Muscle of arm (tissue), 12 donors: ENCODE data around the gene TRIM2. TPM values are rescaled to one million over a fixed set of nuclear protein-coding genes. Genes with fewer than 3 reads are reported as not detected.
"Not testable (repeated sequence)": the region's sequence is repeated elsewhere in the genome, so short reads cannot be mapped to it uniquely, and the experiment has no call there.

Source experiments
- DNase-seq: peaks from one replicate; pipeline ENCODE4 v3.0.0-alpha.2; 2013
- polyA plus RNA-seq, 12 donors: library from polyadenylated mRNA; unstranded; fragments of 120-200 nt; gene quantifications; one replicate each; pipeline ENCODE4 v1.2.1, GENCODE V29; 2013; ENCODE audit not compliant: insufficient read length in 12 of 12

Gene TRIM2
- polyA plus RNA-seq, 12 donors: 18.1 to 46.5 (median 22.8) TPM; not detected in 1

- DNase-seq: no peak
Observed at GRCh38 chr4:153186046-153186728, 18.1 kb upstream of the TRIM2 start.

- DNase-seq: peak; percentile 74
Observed at GRCh38 chr4:153189016-153189801, 15.0 kb upstream of the TRIM2 start.

- no peak for DNase-seq
Observed at GRCh38 chr4:153191795-153192363, 12.4 kb upstream of the TRIM2 start.

- no peak for DNase-seq
Observed at GRCh38 chr4:153197301-153197700, 6.9 kb upstream of the TRIM2 start.

DNA sequence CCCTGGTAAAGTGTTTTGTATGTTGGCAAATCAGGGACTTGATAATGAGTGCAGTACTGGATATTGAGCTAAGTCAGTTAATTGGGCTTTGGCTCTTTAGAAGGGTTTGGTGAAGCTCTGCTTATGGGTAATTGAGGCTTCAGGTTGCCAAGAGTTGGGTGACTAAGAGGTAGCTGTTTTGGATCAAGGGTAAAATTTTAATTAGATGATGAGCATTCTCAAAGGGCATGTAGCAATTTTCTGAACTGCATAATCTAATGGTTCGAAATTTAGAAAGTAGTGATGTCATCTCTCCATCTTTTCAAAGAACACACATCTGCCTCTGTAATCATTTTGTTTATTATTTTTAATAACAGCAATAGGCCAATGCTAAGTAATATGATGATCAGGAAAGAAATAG, 5.5 kb upstream of the TRIM2 start:
- no peak for DNase-seq

- not testable (repeated sequence) for DNase-seq
Observed at GRCh38 chr4:153203746-153204145, 497 bp upstream of the TRIM2 start.

DNA sequence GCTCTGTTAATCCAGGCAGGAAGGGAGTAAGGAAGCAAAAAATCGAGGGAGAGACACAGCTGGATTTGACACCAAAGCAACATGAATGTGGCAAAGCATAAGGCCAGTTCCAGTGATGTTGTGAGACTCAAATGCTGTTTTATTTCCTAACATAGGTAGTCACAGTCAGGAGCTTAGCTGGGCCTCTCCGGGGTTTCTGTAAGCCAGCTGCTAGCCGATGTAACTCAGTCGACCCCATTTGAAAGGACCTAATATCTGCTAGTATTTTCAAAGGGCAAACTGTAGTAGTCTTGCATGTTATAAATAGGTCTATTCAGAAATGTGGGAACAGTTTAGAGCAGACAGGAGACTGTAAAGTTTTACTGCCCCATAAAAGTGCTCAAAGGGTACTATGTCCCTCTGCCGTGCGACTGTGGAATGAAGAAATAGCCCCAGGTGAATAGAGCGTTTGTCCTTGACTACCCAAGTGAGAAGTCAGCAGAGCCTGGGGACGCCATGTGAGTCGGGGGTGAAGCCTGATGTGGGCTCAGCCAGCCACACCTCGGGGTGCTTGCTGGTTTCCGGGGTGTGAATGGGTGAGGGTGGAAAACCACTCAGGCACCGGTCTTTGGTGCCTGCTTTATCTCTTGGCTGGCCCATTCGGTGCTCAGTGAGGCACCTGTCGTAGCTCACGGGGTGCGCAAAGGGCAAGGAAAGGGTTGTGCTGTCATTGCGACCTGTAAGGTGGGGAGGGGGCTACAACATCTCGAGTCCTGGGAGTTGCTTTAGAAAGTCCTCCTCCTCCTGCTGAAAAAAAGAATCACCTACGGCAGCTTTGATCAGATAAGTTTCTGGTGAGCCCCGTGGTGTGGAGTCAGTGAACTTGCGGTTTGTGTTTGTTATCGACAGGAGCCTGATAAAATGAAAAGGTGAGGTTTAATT, 745 bp downstream of the TRIM2 start:
- no peak for DNase-seq

DNA sequence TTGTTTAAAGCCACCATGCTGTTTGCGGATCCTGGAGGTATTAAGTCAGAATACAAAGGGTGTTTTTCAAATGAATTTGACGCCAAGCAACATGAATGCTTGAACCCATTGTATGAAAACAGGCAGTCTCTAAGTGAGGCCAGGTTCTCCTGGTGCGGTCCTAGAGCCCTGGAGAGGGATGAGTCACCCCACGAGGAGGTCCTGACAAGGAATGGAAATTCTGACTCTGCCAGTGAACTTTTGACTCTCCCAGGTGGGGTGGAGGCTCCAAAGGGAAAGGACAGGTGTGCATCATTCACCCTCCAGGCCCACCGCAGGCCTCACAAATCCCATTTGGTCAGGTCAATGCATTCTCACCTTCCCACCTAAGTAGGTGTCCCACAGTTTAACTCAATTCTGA, 1.5 kb downstream of the TRIM2 start:
- DNase-seq: no peak

DNA sequence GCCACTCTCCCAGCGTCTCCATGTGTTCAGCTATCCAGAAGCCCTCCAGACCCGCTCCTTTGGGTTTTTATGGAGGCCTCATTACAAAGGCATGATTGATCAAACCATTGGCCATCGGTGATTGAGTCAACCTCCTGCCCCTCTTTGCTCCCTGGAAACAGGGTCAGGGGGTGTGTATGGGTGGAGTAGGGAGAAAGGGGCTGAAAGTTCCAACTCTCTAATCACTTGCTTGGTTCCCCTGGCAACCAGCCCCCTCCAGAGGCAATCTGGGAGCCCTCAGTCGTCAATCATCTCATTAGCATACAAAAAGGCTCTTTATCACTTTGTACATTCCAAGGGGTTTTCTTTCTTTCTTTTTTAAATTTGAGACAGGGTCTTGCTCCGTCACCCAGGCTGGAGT, 2.3 kb downstream of the TRIM2 start:
- DNase-seq: no peak

DNA sequence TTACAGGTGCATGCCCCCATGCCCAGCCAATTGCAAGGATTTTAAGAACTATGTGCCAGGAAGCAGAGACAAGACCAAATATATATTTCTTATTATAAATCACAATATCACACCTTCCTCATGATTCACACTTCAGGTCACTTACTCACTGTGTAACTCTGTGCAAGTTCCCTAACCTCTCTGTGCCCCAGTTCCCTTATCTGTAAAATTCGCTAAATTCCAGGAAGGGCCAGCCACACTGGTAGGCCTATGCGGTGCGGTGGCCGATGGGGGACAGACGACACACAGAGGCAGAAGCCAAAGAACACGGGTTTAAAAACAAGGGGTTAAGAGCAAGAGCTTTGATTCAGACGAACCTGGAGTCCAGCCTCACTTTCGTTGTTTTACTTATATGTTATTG, 2.8 kb downstream of the TRIM2 start:
- no peak for DNase-seq

- no peak for DNase-seq
Observed at GRCh38 chr4:153207567-153207966, 3.3 kb downstream of the TRIM2 start.

GRCh38 chr4:153209410-153209809, 5.2 kb downstream of the TRIM2 start:
- DNase-seq: no peak

- DNase-seq: no peak
Observed at GRCh38 chr4:153210727-153211126, 6.5 kb downstream of the TRIM2 start.

GRCh38 chr4:153211986-153212728, 7.9 kb downstream of the TRIM2 start:
- DNase-seq: no peak

GRCh38 chr4:153212736-153213135, 8.5 kb downstream of the TRIM2 start:
- DNase-seq: no peak

GRCh38 chr4:153215921-153216320, 11.7 kb downstream of the TRIM2 start:
- no peak for DNase-seq

DNA sequence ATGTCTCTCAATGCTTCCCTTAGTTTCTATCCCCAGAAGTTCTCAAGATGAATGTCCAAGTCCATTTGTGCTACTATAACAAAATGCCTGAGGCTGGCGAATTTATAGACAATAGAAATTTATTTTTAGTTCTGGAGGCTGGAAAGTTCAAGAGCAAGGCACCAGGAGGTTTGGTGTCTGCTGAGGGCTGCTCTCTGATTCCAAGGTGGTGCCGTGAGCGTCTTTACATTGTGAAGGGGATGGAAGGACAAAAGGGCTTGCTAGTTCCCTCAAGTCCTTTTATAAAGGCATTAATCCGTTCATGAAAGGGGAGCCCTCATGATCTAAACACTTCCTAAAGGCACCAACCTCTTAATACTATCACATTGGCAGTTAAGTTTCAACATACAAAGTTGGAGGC, 12.3 kb downstream of the TRIM2 start:
- no peak for DNase-seq

- no peak for DNase-seq
Observed at GRCh38 chr4:153217440-153217839, 13.2 kb downstream of the TRIM2 start.

DNA sequence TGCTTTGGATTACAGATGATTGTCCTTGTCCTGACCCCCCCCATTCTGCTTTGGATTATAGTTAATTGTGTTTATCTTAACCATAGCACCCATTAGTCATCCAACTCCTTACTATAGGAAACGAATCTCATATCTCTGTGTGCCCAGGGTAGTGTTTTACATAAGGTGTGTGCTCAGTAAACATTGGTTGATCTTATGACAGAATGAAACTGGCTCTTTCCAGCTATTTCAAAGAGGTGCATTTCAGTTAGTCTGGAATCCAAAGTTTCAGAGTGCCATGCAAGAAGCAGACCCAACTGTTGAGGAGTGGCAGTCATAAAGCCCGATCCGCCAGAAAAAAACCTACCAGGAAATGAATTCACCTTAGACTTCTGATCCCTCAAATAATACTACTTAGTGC, 14.7 kb downstream of the TRIM2 start:
- DNase-seq: no peak

- no peak for DNase-seq
Observed at GRCh38 chr4:153220682-153221395, 16.6 kb downstream of the TRIM2 start.
